Central memory CD4-positive, alpha-beta T cell (primary cell): ENCODE data around the gene CNKSR1.

Experiments used
- DNase-seq: peaks from one replicate; pipeline ENCODE4 v3.0.0; 2022

Gene CNKSR1

GRCh38 chr1:26184883-26185282 lies 7.6 kb downstream of the CNKSR1 start:
- no peak for DNase-seq

- no peak for DNase-seq
Measured at GRCh38 chr1:26187882-26188281, 10.6 kb downstream of the CNKSR1 start.

- no peak for DNase-seq
Measured at GRCh38 chr1:26188477-26188876, 11.2 kb downstream of the CNKSR1 start.

- DNase-seq = no peak
Measured at GRCh38 chr1:26189331-26189730, 12.0 kb downstream of the CNKSR1 start.

- no peak for DNase-seq
Measured at GRCh38 chr1:26189751-26190275, 12.5 kb downstream of the CNKSR1 start.

GRCh38 chr1:26190373-26190987 lies 13.2 kb downstream of the CNKSR1 start, which contains the start of gene CATSPER4:
CATSPER4 (plus strand) TSS chr1:26190602; CDS start chr1:26190628, 26 bp downstream.
- DNase-seq = peak; percentile 14

GRCh38 chr1:26191739-26192138 lies 14.4 kb downstream of the CNKSR1 start:
- no peak for DNase-seq

GRCh38 chr1:26195805-26196204 lies 18.5 kb downstream of the CNKSR1 start:
- DNase-seq = no peak

- no peak for DNase-seq
Measured at GRCh38 chr1:26197301-26197700, 20.0 kb downstream of the CNKSR1 start.

- DNase-seq = no peak
Measured at GRCh38 chr1:26197813-26198212, 20.5 kb downstream of the CNKSR1 start.

- DNase-seq = no peak
Measured at GRCh38 chr1:26200413-26200812, 23.1 kb downstream of the CNKSR1 start.

- DNase-seq = no peak
Measured at GRCh38 chr1:26203642-26204318, 26.5 kb downstream of the CNKSR1 start.

GRCh38 chr1:26210147-26210870 lies 33.0 kb downstream of the CNKSR1 start:
- DNase-seq = no peak

- DNase-seq = no peak
Measured at GRCh38 chr1:26212726-26213125, 35.4 kb downstream of the CNKSR1 start.

GRCh38 chr1:26213335-26213905 lies 36.1 kb downstream of the CNKSR1 start:
- DNase-seq = no peak

GRCh38 chr1:26215246-26215645 lies 38.0 kb downstream of the CNKSR1 start:
- no peak for DNase-seq

GRCh38 chr1:26218906-26219494 lies 41.7 kb downstream of the CNKSR1 start:
- no peak for DNase-seq

GRCh38 chr1:26220199-26220912 lies 43.1 kb downstream of the CNKSR1 start:
- no peak for DNase-seq

- no peak for DNase-seq
Measured at GRCh38 chr1:26221094-26221493, 43.8 kb downstream of the CNKSR1 start.

GRCh38 chr1:26224606-26225005 lies 47.3 kb downstream of the CNKSR1 start:
- no peak for DNase-seq

GRCh38 chr1:26225033-26225831 lies 47.9 kb downstream of the CNKSR1 start:
- peak; percentile 23 for DNase-seq
